Measurements from ENCODE around the gene TFCP2L1. TPM values are rescaled to one million over a fixed set of nuclear protein-coding genes. Genes with fewer than 3 reads are reported as not detected.

Gene TFCP2L1
- total RNA-seq, 1 experiment from 2014 or later = 2.4 TPM

DNA sequence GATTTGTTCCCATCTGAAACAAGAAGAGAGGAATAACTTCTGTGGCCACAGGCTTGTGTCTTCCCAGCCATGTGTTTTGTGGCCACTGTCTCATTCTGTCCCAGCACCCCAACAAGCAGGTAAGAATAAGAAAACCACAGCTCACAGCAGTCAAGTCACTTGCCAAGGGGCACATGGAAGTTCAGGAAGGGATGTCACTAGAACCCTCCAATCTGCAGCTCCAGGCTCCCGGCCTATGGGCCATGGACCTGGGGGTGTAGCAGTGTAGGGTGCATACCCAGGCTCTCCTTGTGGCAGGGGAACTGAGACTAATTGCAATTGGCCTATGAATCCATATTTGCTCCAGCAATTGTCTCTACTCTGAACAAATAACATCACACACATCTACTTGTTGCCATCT lies 112.5 kb downstream of the TFCP2L1 start:
- Histone ChIP-seq H3K9ac (ENCODE audit: low read length) (no peak overlapping the region), H3K27ac (ENCODE audit: low read length) (no peak overlapping the region), H3F3A (ENCODE audit: low read length, unreplicated experiment) (no peaks in the 10 kb centered on the region), H3K4me2 (ENCODE audit: low read length) (no peak overlapping the region), H3K9me3 (ENCODE audit: low read length) (no peaks in the 10 kb centered on the region), H3K27me3 (ENCODE audit: low read length) (no peaks in the 10 kb centered on the region), H3K79me2 (ENCODE audit: low read length) (no peaks in the 10 kb centered on the region), H4K20me1 (ENCODE audit: low read length) (no peaks in the 10 kb centered on the region), H2AFZ (ENCODE audit: low read length) (no peak overlapping the region), H3K36me3 (ENCODE audit: low read depth, low read length) (no peaks in the 10 kb centered on the region), H3K4me3 (ENCODE audit: low read length) (no peak overlapping the region), H3K9me2 (replicated peaks; ENCODE audit: low read length) (no peaks in the 10 kb centered on the region), H3K4me1 (ENCODE audit: insufficient read depth, low read length) (no peaks in the 10 kb centered on the region; the same call in 1 of the 2 replicates)
- TF ChIP-seq, protein P1, sequence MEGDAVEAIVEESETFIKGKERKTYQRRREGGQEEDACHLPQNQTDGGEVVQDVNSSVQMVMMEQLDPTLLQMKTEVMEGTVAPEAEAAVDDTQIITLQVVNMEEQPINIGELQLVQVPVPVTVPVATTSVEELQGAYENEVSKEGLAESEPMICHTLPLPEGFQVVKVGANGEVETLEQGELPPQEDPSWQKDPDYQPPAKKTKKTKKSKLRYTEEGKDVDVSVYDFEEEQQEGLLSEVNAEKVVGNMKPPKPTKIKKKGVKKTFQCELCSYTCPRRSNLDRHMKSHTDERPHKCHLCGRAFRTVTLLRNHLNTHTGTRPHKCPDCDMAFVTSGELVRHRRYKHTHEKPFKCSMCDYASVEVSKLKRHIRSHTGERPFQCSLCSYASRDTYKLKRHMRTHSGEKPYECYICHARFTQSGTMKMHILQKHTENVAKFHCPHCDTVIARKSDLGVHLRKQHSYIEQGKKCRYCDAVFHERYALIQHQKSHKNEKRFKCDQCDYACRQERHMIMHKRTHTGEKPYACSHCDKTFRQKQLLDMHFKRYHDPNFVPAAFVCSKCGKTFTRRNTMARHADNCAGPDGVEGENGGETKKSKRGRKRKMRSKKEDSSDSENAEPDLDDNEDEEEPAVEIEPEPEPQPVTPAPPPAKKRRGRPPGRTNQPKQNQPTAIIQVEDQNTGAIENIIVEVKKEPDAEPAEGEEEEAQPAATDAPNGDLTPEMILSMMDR (conservative IDR thresholded peaks at IDR 0.05; ENCODE audit: low read depth, low read length) = no peak
- ATAC-seq (no peak), DNase-seq (no peak)
- intact Hi-C loops (cut with micrococcal nuclease) = no loop called here
- ChIA-PET POLR2A (ENCODE audit: unreplicated experiment) (no interaction called here), CTCF (no interaction called here)
- no TSS peak for BruUV-seq (replicated peaks)

DNA sequence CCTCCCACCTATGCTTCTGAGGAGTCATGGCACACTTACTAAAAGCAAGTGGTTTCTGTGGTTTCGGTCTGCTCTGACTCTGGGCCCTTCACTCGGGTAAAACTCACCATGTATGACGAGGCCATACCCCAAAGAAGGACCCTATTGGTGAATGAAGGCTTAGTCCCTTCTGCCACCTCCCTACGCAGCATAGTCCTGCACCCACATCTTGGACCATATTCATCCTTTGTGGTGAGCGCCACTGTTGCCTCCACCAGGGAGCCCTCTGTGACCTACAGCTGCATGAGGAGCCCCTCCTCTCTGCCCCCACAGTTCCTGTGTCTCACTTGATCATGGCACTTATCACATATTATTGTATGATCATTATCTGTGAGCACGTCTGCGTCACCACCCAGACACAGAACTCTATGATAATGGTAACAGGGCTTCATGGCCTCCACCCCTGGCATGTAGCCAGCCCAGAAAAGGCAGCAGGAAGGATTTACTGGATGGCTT lies 113.3 kb downstream of the TFCP2L1 start:
- Histone ChIP-seq H3K4me1 (ENCODE audit: insufficient read depth, low read length) (no peaks in the 10 kb centered on the region; the same call in 1 of the 2 replicates), H3K4me3 (ENCODE audit: low read length) (no peak overlapping the region), H3K27ac (ENCODE audit: low read length) (no peak overlapping the region), H3K79me2 (ENCODE audit: low read length) (no peaks in the 10 kb centered on the region), H3K9ac (ENCODE audit: low read length) (no peak overlapping the region), H3K27me3 (ENCODE audit: low read length) (no peaks in the 10 kb centered on the region), H3K4me2 (ENCODE audit: low read length) (no peak overlapping the region), H3K9me2 (replicated peaks; ENCODE audit: low read length) (no peaks in the 10 kb centered on the region), H3K9me3 (ENCODE audit: low read length) (no peaks in the 10 kb centered on the region), H3K36me3 (ENCODE audit: low read depth, low read length) (no peaks in the 10 kb centered on the region), H3F3A (ENCODE audit: low read length, unreplicated experiment) (no peaks in the 10 kb centered on the region), H4K20me1 (ENCODE audit: low read length) (no peaks in the 10 kb centered on the region), H2AFZ (ENCODE audit: low read length) (no peak overlapping the region)
- no peak for TF ChIP-seq EZH2phosphoT487 (IDR thresholded peaks at IDR 0.05; ENCODE audit: borderline replicate concordance, low read length)
- no peak for TF ChIP-seq EZH2 (IDR thresholded peaks at IDR 0.05; ENCODE audit: low read length, unreplicated experiment)
- TF ChIP-seq, protein P1 (conservative IDR thresholded peaks at IDR 0.05; ENCODE audit: low read depth, low read length) = no peak
- no TSS peak for BruUV-seq (replicated peaks)
- ATAC-seq (no peak), DNase-seq (no peak)
- intact Hi-C loops (cut with micrococcal nuclease) = no loop called here
- CTCF ChIA-PET = no interaction called here
- POLR2A ChIA-PET (ENCODE audit: unreplicated experiment) = no interaction called here

DNA sequence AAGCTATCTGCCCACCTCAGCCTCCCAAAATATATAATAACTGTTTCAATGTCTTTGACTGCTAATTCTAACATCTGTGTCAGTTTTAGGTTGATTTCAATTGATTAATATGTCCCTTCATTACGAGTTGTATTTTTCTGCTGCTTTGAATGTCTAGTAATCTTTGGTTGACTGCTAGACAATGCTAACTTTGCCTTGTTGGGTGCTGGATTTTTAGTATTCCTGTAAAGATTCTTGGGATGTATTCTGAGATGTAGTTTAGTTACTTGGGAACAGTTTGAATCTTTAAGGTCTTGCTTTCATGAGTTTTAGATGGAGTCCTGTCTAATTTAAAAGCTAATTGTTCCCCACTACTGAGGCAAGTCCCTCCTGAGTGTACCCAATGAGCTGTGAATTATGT lies 114.4 kb downstream of the TFCP2L1 start:
- H3K9me3 ChIP-seq (ENCODE audit: low read length) = no peaks in the 10 kb centered on the region

More for the DNA sequence above, 114.4 kb downstream of the TFCP2L1 start:
- Histone ChIP-seq H3K4me3 (ENCODE audit: low read length) (no peak overlapping the region), H4K20me1 (ENCODE audit: low read length) (no peaks in the 10 kb centered on the region), H3K36me3 (ENCODE audit: low read depth, low read length) (no peaks in the 10 kb centered on the region), H3K27me3 (ENCODE audit: low read length) (no peaks in the 10 kb centered on the region), H3K4me1 (ENCODE audit: insufficient read depth, low read length) (no peaks in the 10 kb centered on the region; the same call in 1 of the 2 replicates), H3F3A (ENCODE audit: low read length, unreplicated experiment) (no peaks in the 10 kb centered on the region), H3K4me2 (ENCODE audit: low read length) (no peak overlapping the region), H3K27ac (ENCODE audit: low read length) (no peak overlapping the region), H2AFZ (ENCODE audit: low read length) (no peak overlapping the region), H3K9ac (ENCODE audit: low read length) (no peak overlapping the region), H3K79me2 (ENCODE audit: low read length) (no peaks in the 10 kb centered on the region), H3K9me2 (replicated peaks; ENCODE audit: low read length) (no peaks in the 10 kb centered on the region)
- no TSS peak for BruUV-seq (replicated peaks)
- intact Hi-C loops (cut with micrococcal nuclease) = no loop called here
- DNase-seq (no peak), ATAC-seq (no peak)
- no peak for TF ChIP-seq EZH2phosphoT487 (IDR thresholded peaks at IDR 0.05; ENCODE audit: borderline replicate concordance, low read length)
- TF ChIP-seq EZH2 (IDR thresholded peaks at IDR 0.05; ENCODE audit: low read length, unreplicated experiment) = no peak
- TF ChIP-seq, protein P1 (conservative IDR thresholded peaks at IDR 0.05; ENCODE audit: low read depth, low read length) = no peak
- ChIA-PET POLR2A (ENCODE audit: unreplicated experiment) (no interaction called here), CTCF (no interaction called here)
